ENCODE results near the gene GABRP.
"Not testable (repeated sequence)": the region's sequence is repeated elsewhere in the genome, so short reads cannot be mapped to it uniquely, and the experiment has no call there.

The GABRP gene

DNA sequence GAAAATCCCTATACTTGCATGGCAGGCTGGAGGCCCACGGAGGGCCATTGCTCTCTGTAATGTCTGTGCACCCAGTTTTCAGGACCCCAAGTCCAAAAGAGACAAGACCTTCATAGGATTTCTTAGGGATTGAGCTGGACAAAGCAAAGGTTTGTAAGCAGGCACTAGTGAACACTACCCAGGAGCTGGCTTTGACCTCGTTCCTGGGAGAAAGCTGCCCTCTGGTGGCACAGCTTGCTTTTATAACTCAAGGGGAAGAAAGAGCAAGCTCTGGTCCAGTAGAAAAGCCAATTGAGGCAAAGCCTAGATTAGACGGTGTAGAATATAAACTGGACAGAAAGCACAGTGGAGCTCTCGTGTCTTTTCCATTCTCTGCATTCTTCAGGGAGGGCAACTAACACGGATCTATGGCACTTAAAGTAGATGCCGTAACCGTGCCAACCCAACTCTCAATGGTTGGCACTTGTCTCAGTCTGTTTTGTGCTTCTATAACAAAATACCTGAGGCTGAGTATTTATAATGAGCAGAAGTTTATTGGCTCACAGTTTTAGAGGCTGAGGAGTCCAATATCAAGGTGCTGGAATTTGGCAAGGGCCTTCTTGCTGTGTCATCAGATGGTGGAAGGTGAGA, 7.9 kb downstream of the GABRP start:
- intact Hi-C loops (cut with micrococcal nuclease): loop anchor here (2.0 kb wide), 1 partner anchor 47 kb away; no protein-coding TSS in a partner anchor
- Mint-ChIP-seq H3K4me3 (no peak overlapping the region), H3K27me3 (no peaks in the 10 kb centered on the region), H3K9me3 (no peaks in the 10 kb centered on the region), H3K4me1 (ENCODE audit: low read depth) (no peaks in the 10 kb centered on the region), H3K36me3 (ENCODE audit: low read depth) (no peaks in the 10 kb centered on the region), H3K27ac (no peak overlapping the region)

GRCh38 chr5:170792878-170793277, 9.4 kb downstream of the GABRP start:
- Mint-ChIP-seq H3K9me3 (no peaks in the 10 kb centered on the region), H3K4me3 (no peak overlapping the region), H3K27ac (no peak overlapping the region), H3K36me3 (ENCODE audit: low read depth) (no peaks in the 10 kb centered on the region), H3K27me3 (no peaks in the 10 kb centered on the region), H3K4me1 (ENCODE audit: low read depth) (no peaks in the 10 kb centered on the region)
- intact Hi-C loops (cut with micrococcal nuclease): no loop called here

GRCh38 chr5:170795154-170795553, 11.6 kb downstream of the GABRP start:
- intact Hi-C loops (cut with micrococcal nuclease): no loop called here
- Mint-ChIP-seq H3K36me3 (ENCODE audit: low read depth) (no peaks in the 10 kb centered on the region), H3K27me3 (no peaks in the 10 kb centered on the region), H3K9me3 (no peaks in the 10 kb centered on the region), H3K27ac (no peak overlapping the region), H3K4me3 (no peak overlapping the region), H3K4me1 (ENCODE audit: low read depth) (no peaks in the 10 kb centered on the region)

DNA sequence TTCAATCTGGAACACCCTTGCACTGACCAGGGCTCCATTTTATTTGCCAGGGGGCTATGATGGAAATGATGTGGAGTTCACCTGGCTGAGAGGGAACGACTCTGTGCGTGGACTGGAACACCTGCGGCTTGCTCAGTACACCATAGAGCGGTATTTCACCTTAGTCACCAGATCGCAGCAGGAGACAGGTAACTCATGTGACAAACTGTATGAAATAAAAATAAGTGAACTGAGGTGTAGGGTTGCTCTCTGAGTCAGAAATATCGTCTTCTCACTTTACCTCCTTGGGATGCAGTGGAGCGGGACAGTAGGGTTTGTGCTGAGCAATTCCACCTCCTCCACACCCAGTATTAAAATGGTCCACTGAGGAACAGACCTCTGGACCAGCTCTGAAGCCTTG, 22.1 kb downstream of the GABRP start:
- Mint-ChIP-seq H3K27ac (no peak overlapping the region), H3K4me1 (ENCODE audit: low read depth) (no peaks in the 10 kb centered on the region), H3K27me3 (peaks cover 4% of the 10 kb centered on the region), H3K4me3 (no peak overlapping the region), H3K9me3 (no peaks in the 10 kb centered on the region), H3K36me3 (ENCODE audit: low read depth) (no peaks in the 10 kb centered on the region)
- intact Hi-C loops (cut with micrococcal nuclease): no loop called here

GRCh38 chr5:170809551-170809950, 26.0 kb downstream of the GABRP start:
- Mint-ChIP-seq H3K27ac (no peak overlapping the region), H3K4me3 (no peak overlapping the region)

DNA sequence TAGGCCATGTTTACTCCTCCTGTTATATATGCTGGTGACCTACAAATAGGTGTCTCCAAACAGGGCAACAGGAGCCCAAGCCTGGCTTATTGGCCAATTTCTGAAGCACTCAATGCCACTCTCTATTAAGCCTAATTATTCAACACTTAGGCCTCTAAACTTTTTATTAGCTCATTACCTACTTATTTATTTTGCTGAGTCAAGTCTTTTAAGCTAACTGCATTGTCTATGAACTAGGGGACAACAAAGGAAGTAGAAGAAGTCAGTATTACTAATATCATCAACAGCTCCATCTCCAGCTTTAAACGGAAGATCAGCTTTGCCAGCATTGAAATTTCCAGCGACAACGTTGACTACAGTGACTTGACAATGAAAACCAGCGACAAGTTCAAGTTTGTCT, 28.2 kb downstream of the GABRP start:
- intact Hi-C loops (cut with micrococcal nuclease): no loop called here
- no peaks in the 10 kb centered on the region for H3K4me1 Mint-ChIP-seq (ENCODE audit: low read depth)
- no peaks in the 10 kb centered on the region for H3K27me3 Mint-ChIP-seq
- no peak overlapping the region for H3K4me3 Mint-ChIP-seq
- H3K27ac Mint-ChIP-seq: no peak overlapping the region
- no peaks in the 10 kb centered on the region for H3K36me3 Mint-ChIP-seq (ENCODE audit: low read depth)
- H3K9me3 Mint-ChIP-seq: no peaks in the 10 kb centered on the region

More at GRCh38 chr5:170809551-170809950, 26.0 kb downstream of the GABRP start:
- Mint-ChIP-seq H3K36me3 (ENCODE audit: low read depth) (no peaks in the 10 kb centered on the region), H3K27me3 (no peaks in the 10 kb centered on the region), H3K9me3 (no peaks in the 10 kb centered on the region), H3K4me1 (ENCODE audit: low read depth) (no peaks in the 10 kb centered on the region)
- intact Hi-C loops (cut with micrococcal nuclease): no loop called here

- no peak overlapping the region for H3K27ac Mint-ChIP-seq
- intact Hi-C loops (cut with micrococcal nuclease): no loop called here
- no peaks in the 10 kb centered on the region for H3K9me3 Mint-ChIP-seq
- H3K4me3 Mint-ChIP-seq: no peak overlapping the region
- no peaks in the 10 kb centered on the region for H3K27me3 Mint-ChIP-seq
- H3K36me3 Mint-ChIP-seq (ENCODE audit: low read depth): no peaks in the 10 kb centered on the region
- H3K4me1 Mint-ChIP-seq (ENCODE audit: low read depth): no peaks in the 10 kb centered on the region
Measured at GRCh38 chr5:170813231-170813630, 29.7 kb downstream of the GABRP start.

DNA sequence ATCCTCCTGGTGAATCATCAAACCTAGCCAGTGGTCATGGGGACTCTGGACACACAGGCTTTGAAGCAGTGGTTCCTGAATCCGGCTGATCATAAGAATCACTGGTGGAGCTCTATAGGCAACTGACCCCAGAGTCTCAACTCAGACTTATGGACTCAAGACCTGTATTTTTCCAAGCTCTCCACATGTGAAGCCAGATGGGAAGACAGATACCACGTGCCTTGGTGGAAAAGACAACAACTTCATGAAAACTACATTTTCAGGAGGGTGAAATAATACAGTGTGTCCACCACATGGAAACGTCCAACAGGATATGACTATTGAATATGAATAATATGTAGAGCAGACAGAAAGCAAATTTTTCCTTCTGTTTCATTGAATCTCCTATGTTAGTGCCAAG, 33.7 kb downstream of the GABRP start:
- no peak overlapping the region for H3K27ac Mint-ChIP-seq

GRCh38 chr5:170818232-170818631, 34.7 kb downstream of the GABRP start:
- no peaks in the 10 kb centered on the region for H3K9me3 Mint-ChIP-seq
- H3K27ac Mint-ChIP-seq: no peak overlapping the region
- H3K27me3 Mint-ChIP-seq: no peaks in the 10 kb centered on the region

More for the DNA sequence above, 33.7 kb downstream of the GABRP start:
- Mint-ChIP-seq H3K4me1 (ENCODE audit: low read depth) (no peaks in the 10 kb centered on the region), H3K9me3 (no peaks in the 10 kb centered on the region), H3K4me3 (no peak overlapping the region), H3K36me3 (ENCODE audit: low read depth) (no peaks in the 10 kb centered on the region), H3K27me3 (no peaks in the 10 kb centered on the region)
- intact Hi-C loops (cut with micrococcal nuclease): no loop called here

DNA sequence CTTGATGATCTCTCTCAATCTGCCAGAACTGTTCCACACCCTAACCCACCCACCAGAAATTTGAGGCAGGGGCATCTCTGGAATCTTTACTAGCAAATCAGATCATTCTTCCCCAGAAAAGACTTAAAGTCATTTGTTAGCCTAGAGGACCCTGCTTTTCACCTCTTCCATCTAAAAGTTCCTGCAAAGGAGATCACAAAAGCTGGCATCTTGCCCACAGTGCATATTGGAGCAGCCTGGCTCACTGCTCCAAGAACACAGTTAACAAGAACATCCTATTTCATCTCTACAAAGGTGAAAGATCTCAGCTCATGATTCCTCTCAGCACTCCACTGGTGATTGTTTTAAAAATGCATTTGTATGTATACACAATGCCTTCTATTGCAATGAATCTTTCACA, 36.3 kb downstream of the GABRP start:
- Mint-ChIP-seq H3K36me3 (ENCODE audit: low read depth) (no peaks in the 10 kb centered on the region), H3K9me3 (no peaks in the 10 kb centered on the region), H3K27ac (no peak overlapping the region), H3K27me3 (no peaks in the 10 kb centered on the region), H3K4me3 (no peak overlapping the region), H3K4me1 (ENCODE audit: low read depth) (no peaks in the 10 kb centered on the region)
- intact Hi-C loops (cut with micrococcal nuclease): no loop called here

More at GRCh38 chr5:170818232-170818631, 34.7 kb downstream of the GABRP start:
- H3K4me3 Mint-ChIP-seq: no peak overlapping the region
- H3K36me3 Mint-ChIP-seq (ENCODE audit: low read depth): no peaks in the 10 kb centered on the region
- intact Hi-C loops (cut with micrococcal nuclease): no loop called here
- H3K4me1 Mint-ChIP-seq (ENCODE audit: low read depth): no peaks in the 10 kb centered on the region

DNA sequence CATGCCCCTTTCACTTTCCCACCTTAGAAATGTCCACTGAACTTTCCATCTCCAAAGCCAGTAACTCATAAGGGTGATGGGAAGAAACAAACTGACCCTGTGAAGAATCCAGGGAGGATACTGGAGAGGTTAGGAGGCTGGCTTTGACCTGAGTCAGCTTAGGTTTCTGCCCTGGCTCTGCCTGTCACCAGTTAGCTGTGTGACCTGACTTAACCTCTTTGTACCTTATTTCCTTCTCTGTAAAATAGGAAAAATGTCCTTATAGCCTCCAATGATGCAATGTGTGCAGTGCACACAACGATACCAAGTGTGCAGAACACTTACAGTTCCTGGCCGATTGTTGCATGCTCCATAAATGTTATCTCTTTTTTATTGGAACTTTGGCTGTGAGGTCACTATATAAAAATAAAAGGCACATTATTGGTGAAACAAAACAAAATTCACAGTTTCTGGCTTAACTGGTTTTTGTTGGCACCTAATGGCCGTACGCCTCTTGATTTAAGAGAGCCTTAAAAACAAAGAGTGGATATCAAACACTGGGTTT, 37.8 kb downstream of the GABRP start:
- Mint-ChIP-seq H3K9me3 (peaks cover 5% of the 10 kb centered on the region), H3K27me3 (no peaks in the 10 kb centered on the region), H3K4me3 (no peak overlapping the region), H3K27ac (no peak overlapping the region), H3K4me1 (ENCODE audit: low read depth) (no peaks in the 10 kb centered on the region), H3K36me3 (ENCODE audit: low read depth) (no peaks in the 10 kb centered on the region)
- intact Hi-C loops (cut with micrococcal nuclease): no loop called here

GRCh38 chr5:170826117-170826516, 42.6 kb downstream of the GABRP start:
- intact Hi-C loops (cut with micrococcal nuclease): no loop called here
- no peaks in the 10 kb centered on the region for H3K4me1 Mint-ChIP-seq (ENCODE audit: low read depth)

GRCh38 chr5:170832241-170832640, 48.7 kb downstream of the GABRP start:
- intact Hi-C loops (cut with micrococcal nuclease): no loop called here
- Mint-ChIP-seq H3K4me3 (no peak overlapping the region), H3K36me3 (ENCODE audit: low read depth) (no peaks in the 10 kb centered on the region), H3K9me3 (no peaks in the 10 kb centered on the region), H3K27ac (no peak overlapping the region), H3K4me1 (ENCODE audit: low read depth) (no peaks in the 10 kb centered on the region), H3K27me3 (peaks cover 9% of the 10 kb centered on the region)

More at GRCh38 chr5:170826117-170826516, 42.6 kb downstream of the GABRP start:
- Mint-ChIP-seq H3K27ac (no peak overlapping the region), H3K36me3 (ENCODE audit: low read depth) (no peaks in the 10 kb centered on the region), H3K9me3 (peaks cover 8% of the 10 kb centered on the region), H3K4me3 (no peak overlapping the region), H3K27me3 (peaks cover 2% of the 10 kb centered on the region)

DNA sequence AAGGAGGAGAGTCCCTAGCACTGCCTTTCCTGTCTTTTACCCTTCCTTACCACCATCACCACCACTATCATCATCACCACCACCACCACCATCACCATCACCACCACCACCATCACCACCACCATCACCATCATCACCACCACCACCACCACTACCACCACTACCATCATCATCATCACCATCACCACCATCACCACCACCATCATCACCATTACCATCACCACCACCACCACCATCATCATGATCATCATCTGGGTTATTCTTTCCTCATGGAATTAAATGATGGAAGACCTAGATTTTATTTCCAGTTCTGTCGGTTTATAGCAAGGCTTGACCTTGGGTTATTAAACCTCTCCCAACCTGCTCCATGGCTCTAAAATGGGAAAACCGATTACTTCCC, 50.5 kb downstream of the GABRP start:
- H3K27ac Mint-ChIP-seq; H3K4me1 Mint-ChIP-seq (ENCODE audit: low read depth); intact Hi-C loops (cut with micrococcal nuclease); H3K36me3 Mint-ChIP-seq (ENCODE audit: low read depth); H3K27me3 Mint-ChIP-seq; H3K9me3 Mint-ChIP-seq; H3K4me3 Mint-ChIP-seq: not testable (repeated sequence)

GRCh38 chr5:170836226-170836625, 52.7 kb downstream of the GABRP start:
- peaks cover 7% of the 10 kb centered on the region for H3K27me3 Mint-ChIP-seq
- no peaks in the 10 kb centered on the region for H3K36me3 Mint-ChIP-seq (ENCODE audit: low read depth)
- H3K4me1 Mint-ChIP-seq (ENCODE audit: low read depth): no peaks in the 10 kb centered on the region
- H3K4me3 Mint-ChIP-seq: no peak overlapping the region
- H3K9me3 Mint-ChIP-seq: no peaks in the 10 kb centered on the region
- intact Hi-C loops (cut with micrococcal nuclease): no loop called here
- H3K27ac Mint-ChIP-seq: no peak overlapping the region
